ENCODE data around the gene CUL3.

The CUL3 gene

GRCh38 chr2:224579411-224579810, 5.8 kb downstream of the CUL3 start:
- DNase-seq, result no peak

GRCh38 chr2:224577541-224577940, 7.6 kb downstream of the CUL3 start:
- no peak for DNase-seq

- no peak for DNase-seq
These were observed 9.0 kb downstream of the CUL3 start for GRCh38 chr2:224576088-224576715.

GRCh38 chr2:224574423-224575084, 10.6 kb downstream of the CUL3 start:
- no peak for DNase-seq

GRCh38 chr2:224573724-224574123, 11.4 kb downstream of the CUL3 start:
- no peak for DNase-seq

GRCh38 chr2:224572338-224572737, 12.8 kb downstream of the CUL3 start:
- DNase-seq, result no peak

- no peak for DNase-seq
These were observed 14.7 kb downstream of the CUL3 start for GRCh38 chr2:224570328-224570993.

- DNase-seq, result no peak
These were observed 15.5 kb downstream of the CUL3 start for GRCh38 chr2:224569654-224570053.

GRCh38 chr2:224565452-224566035, 19.6 kb downstream of the CUL3 start:
- DNase-seq, result no peak

- DNase-seq, result no peak
These were observed 21.6 kb downstream of the CUL3 start for GRCh38 chr2:224563537-224563936.

GRCh38 chr2:224562831-224563230, 22.3 kb downstream of the CUL3 start:
- no peak for DNase-seq

- no peak for DNase-seq
These were observed 23.7 kb downstream of the CUL3 start for GRCh38 chr2:224561234-224562005.

GRCh38 chr2:224560549-224560948, 24.6 kb downstream of the CUL3 start:
- no peak for DNase-seq

GRCh38 chr2:224557610-224558009, 27.6 kb downstream of the CUL3 start:
- no peak for DNase-seq

GRCh38 chr2:224556381-224556780, 28.8 kb downstream of the CUL3 start:
- no peak for DNase-seq

GRCh38 chr2:224555823-224556366, 29.3 kb downstream of the CUL3 start:
- no peak for DNase-seq

- no peak for DNase-seq
These were observed 32.4 kb downstream of the CUL3 start for GRCh38 chr2:224552771-224553170.

- DNase-seq, result no peak
These were observed 33.5 kb downstream of the CUL3 start for GRCh38 chr2:224551693-224552092.

- no peak for DNase-seq
These were observed 38.2 kb downstream of the CUL3 start for GRCh38 chr2:224546926-224547325.

- DNase-seq, result no peak
These were observed 39.1 kb downstream of the CUL3 start for GRCh38 chr2:224545884-224546644.

GRCh38 chr2:224543939-224544338, 41.2 kb downstream of the CUL3 start:
- no peak for DNase-seq

- no peak for DNase-seq
These were observed 46.5 kb downstream of the CUL3 start for GRCh38 chr2:224538561-224539138.
